NK-92 treated with Interleukin-12 subunit alpha and Interleukin-12 subunit beta, amount 100 ng/mL, for 24 hours (cell line): ENCODE data around the gene CTIF.

Source experiments
- DNase-seq: peaks from one replicate; lab custom pipeline; 2025; lab: John Stamatoyannopoulos, UW

CTIF gene

DNA sequence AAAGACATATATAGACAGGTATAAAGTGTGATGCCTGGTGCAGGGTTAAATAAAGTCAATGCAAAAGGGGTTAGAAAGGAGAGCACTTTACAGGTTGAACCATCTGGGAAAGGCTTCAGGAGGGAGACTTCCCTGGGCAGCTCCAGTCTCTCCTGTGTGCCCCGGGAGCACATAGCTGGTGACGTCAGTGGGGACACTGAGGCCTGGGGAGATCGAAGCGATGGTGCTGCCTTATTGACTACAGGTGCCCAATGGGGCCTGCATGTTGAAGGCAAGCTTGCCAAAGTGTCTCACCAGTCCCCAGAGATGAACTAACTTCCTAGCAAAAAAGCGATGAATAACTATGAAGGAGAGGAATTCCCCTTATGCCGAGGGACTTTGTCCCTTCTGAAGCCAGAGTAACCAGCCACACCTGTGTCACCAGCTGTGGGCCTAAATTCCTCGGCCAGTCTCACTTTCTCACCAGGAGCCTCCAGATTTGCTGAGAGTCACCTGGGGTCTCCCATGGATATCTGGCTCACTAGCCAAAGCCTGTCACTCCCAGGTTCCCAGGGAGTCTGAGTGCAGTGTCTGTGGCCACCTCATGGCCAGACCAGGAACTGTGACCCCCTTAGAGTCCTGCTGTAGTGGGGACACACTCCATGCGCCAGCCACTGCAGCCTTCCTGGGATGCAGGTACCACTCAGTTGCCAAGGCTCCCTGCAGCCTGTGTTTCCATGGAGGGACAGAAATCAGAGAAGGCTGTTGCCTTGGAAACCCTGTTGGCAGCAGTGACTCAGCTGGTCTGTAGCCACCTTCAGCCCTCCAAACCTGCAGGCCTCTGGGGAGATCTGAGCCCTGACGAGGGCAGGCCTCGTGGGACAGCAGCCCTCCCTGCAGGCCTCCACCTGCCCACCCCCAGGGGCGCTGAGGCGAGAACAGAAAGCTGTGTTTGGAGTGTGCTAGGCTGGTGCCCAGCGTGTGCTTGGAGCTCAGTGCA is 128.7 kb downstream of the CTIF start:
- DNase-seq: no peak

GRCh38 chr18:48668466-48669179 is 129.8 kb downstream of the CTIF start:
- DNase-seq: no peak

DNA sequence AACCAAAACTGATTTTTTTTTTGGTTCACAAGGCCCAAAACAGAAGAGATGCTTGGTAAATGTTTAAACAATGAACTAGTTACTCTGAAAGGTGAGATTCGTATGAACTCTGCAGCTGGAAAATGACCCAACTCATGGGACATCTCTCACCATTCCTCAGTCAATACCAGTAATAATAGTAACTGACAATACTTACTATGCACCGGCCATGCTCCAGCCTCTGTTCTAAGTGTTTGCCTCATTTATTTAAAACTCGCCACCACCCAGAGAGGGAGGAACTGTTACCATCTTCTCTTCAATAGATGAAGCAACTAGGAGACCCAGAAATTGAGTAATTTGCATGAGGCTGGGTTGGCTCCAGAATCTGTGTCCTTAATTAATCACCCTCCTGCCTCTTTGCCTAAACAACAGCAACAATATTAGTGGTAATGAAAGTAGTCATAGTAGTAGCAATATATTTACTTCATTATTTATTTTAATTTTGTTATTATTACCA is 130.4 kb downstream of the CTIF start:
- DNase-seq: no peak

GRCh38 chr18:48669991-48670750 is 131.3 kb downstream of the CTIF start:
- DNase-seq: no peak

GRCh38 chr18:48670751-48671560 is 132.1 kb downstream of the CTIF start:
- DNase-seq: no peak

DNA sequence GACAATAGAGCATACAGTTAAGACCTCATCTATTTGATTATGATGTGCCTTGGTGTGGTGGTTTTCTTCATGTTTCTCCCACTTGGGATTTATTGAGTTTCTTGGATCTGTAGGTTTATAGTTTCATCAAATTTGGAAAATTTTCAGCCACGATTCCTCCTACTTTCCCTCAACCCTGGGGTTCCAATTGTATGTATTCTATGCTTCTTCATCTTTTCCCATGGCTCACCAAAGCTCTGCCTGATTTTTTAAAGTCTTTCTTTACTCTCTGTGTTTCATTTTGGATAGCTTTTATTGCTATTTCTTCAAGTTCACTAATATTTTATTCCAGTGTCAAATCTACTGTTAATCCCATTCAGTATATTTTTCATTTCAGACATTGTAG is 132.7 kb downstream of the CTIF start:
- no peak for DNase-seq

DNA sequence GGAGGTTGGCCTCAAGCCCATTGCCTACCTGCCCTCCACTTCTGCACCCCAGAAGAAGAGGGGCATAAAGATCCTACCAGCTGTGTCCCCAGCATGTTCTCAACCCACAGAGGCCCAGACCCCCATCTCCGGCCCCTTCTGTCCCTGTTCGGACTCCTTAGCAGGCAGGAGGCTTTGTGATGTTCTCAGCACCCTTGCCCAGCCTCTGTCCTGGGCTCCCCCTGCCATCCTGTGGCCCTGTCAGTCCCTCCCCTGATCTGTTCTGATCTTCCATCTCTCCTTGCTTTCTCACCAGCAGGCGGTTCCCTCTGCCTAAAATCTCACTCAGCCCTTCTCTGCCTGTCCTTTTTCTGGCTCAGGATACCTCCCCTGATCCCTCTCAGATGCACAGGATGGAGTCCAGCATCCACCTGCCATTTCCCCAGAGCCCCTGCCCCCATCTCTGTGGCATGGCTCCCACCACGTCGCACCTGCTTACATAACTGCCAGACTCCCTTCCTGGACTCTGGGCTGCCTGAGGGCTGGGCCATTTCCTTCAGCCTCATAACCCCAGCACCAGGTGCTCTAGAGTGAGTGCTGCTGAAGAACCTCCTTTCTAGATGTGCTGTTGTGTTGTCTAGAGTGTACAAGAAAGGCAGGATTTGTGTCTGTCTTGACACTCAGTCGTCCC is 134.0 kb downstream of the CTIF start:
- no peak for DNase-seq

- DNase-seq: no peak
Observed at GRCh38 chr18:48673456-48673852, 134.6 kb downstream of the CTIF start.

DNA sequence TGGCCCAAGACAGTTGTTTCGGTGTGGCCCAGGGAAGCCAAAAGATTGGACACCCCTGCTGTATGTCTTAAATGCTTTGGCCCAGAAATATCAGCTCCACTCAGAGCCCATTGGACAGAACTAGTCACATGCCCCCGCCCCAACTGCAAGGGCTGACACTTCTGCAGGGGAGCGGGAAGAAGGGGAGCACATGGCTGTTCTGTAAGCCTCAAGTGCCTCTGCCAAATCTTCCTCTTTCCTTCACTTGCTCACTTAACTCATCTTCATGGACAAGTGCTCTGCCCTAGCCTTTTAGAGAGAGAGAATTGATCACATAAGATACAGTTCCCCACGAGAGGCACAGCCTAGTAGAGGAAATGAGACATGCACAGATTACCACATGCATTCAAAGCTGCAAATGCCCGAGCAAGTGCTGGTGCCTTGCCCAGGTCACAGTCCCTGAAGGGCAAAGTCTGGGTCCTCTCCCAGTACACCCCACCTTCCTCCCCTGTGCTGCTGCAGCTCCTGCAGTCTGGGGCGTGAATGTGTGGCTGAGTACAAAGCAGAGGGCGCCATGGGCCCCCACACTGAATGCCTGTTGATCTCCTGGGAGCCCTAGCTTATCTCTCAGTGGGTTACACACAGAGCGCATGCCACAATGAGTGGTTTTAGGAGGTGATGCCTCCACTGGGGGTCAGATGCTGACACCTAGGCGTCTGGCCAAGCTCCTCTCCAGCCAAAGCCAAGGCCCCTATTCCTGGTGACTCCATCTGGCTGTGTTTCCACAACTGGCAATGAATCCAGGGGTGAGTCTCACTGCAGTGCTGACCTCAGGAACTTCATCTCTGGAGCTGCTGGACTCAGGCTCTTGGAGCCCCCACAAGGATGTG is 135.3 kb downstream of the CTIF start:
- DNase-seq: no peak

- no peak for DNase-seq
Observed at GRCh38 chr18:48674758-48675351, 136.0 kb downstream of the CTIF start.

- DNase-seq: peak; percentile 69
Observed at GRCh38 chr18:48675352-48675761, 136.5 kb downstream of the CTIF start.

DNA sequence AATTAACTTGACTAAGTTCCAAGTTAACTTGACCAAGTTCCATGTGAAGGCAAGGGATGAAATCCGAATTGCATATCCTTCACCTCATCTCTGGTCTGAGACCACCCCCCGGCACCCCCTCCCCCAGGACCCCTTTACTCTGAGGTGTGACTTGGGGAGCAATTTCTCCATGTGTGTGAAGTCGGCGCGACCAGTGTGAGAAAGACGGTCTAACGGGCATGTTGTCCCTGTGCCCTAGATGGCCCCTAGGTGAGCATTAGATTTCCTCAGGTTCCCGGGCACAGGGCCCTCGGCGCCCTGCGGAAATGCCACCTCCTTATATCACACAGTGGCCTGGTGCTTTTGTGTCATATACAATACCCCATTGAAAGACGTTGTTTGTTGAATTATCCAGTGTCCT is 137.1 kb downstream of the CTIF start:
- no peak for DNase-seq

- no peak for DNase-seq
Observed at GRCh38 chr18:48676346-48676745, 137.5 kb downstream of the CTIF start.

- DNase-seq: peak; percentile 37
Observed at GRCh38 chr18:48676756-48677368, 138.0 kb downstream of the CTIF start.

- no peak for DNase-seq
Observed at GRCh38 chr18:48678237-48679115, 139.6 kb downstream of the CTIF start.

GRCh38 chr18:48679236-48679635 is 140.4 kb downstream of the CTIF start:
- no peak for DNase-seq

- DNase-seq: no peak
Observed at GRCh38 chr18:48680339-48681250, 141.8 kb downstream of the CTIF start.
